Measurements from ENCODE around the gene STON1.
"Not testable (repeated sequence)": the region's sequence is repeated elsewhere in the genome, so short reads cannot be mapped to it uniquely, and the experiment has no call there.

STON1 gene

GRCh38 chr2:48578313-48578712 lies 48.4 kb downstream of the STON1 start:
- no peak for DNase-seq

- DNase-seq = no peak
Measured at GRCh38 chr2:48583961-48584360, 54.0 kb downstream of the STON1 start.

GRCh38 chr2:48584551-48584950 lies 54.6 kb downstream of the STON1 start:
- no peak for DNase-seq

- no peak for DNase-seq
Measured at GRCh38 chr2:48586433-48586832, 56.5 kb downstream of the STON1 start.

- DNase-seq = no peak
Measured at GRCh38 chr2:48587560-48587959, 57.6 kb downstream of the STON1 start.

- no peak for DNase-seq
Measured at GRCh38 chr2:48587961-48588360, 58.0 kb downstream of the STON1 start.

- no peak for DNase-seq
Measured at GRCh38 chr2:48588745-48589144, 58.8 kb downstream of the STON1 start.

GRCh38 chr2:48589170-48589767 lies 59.3 kb downstream of the STON1 start:
- no peak for DNase-seq

- no peak for DNase-seq
Measured at GRCh38 chr2:48590017-48590416, 60.1 kb downstream of the STON1 start.

GRCh38 chr2:48592067-48592466 lies 62.1 kb downstream of the STON1 start:
- DNase-seq = no peak

- not testable (repeated sequence) for DNase-seq
Measured at GRCh38 chr2:48596751-48597150, 66.8 kb downstream of the STON1 start.

GRCh38 chr2:48597492-48597891 lies 67.5 kb downstream of the STON1 start:
- no peak for DNase-seq

GRCh38 chr2:48600204-48600813 lies 70.4 kb downstream of the STON1 start:
- DNase-seq = no peak

- no peak for DNase-seq
Measured at GRCh38 chr2:48600917-48601316, 71.0 kb downstream of the STON1 start.

- DNase-seq = no peak
Measured at GRCh38 chr2:48601349-48601748, 71.4 kb downstream of the STON1 start.

- no peak for DNase-seq
Measured at GRCh38 chr2:48605482-48606175, 75.7 kb downstream of the STON1 start.

GRCh38 chr2:48607307-48608014 lies 77.5 kb downstream of the STON1 start:
- DNase-seq = no peak

GRCh38 chr2:48613211-48613610 lies 83.3 kb downstream of the STON1 start:
- no peak for DNase-seq

- DNase-seq = not testable (repeated sequence)
Measured at GRCh38 chr2:48614581-48614980, 84.6 kb downstream of the STON1 start.

GRCh38 chr2:48617618-48618017 lies 87.7 kb downstream of the STON1 start, which contains the start of gene GTF2A1L:
Gene GTF2A1L (plus strand): TSS chr2:48617856. CDS start chr2:48617875, 19 bp downstream.
- no peak for DNase-seq

- DNase-seq = no peak
Measured at GRCh38 chr2:48619526-48619925, 89.6 kb downstream of the STON1 start.

- no peak for DNase-seq
Measured at GRCh38 chr2:48620604-48621003, 90.7 kb downstream of the STON1 start.

- not testable (repeated sequence) for DNase-seq
Measured at GRCh38 chr2:48622691-48623090, 92.7 kb downstream of the STON1 start.

- no peak for DNase-seq
Measured at GRCh38 chr2:48624696-48625095, 94.7 kb downstream of the STON1 start.
